GM12865 (cell line): ENCODE data around the gene B4GALT2.

Experiments
- DNase-seq: peaks from one replicate; pipeline ENCODE4 v3.0.0; 2010; ENCODE audit warnings: low read depth
- H3K4me3 ChIP-seq: 2 replicates; pipeline ENCODE4 v1.5.1; 2011; ENCODE audit warnings: mild to moderate bottlenecking, low read depth, low read length, control low read depth
- TF ChIP-seq, protein P1 (sequence below): IDR thresholded peaks from 2 replicates; pipeline ENCODE4 v1.5.1; 2011; ENCODE audit warnings: low read length, control low read depth, low read depth, inconsistent platforms; ENCODE audit not compliant: insufficient read depth; ENCODE audit errors: missing control alignments

Gene B4GALT2

DNA sequence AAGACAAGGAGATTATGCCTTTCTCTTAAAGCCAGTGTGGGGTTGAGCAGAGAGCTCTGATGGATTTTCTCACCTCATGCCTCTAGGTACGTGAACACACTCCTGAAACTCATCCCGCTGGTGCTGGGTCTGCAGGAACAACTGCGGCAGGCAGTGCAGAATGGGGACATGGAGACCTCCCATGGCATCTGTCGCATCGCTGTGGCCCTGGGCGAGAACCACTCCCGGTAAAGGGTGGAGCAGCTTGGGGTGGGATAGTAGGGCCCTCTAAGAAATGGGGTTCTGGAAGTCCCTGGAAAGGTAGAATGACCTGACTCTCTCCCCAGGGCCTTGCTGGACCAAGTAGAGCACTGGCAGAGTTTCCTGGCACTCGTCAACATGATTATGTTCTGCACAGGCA is 22.8 kb upstream of the B4GALT2 start:
- TF ChIP-seq, protein P1, sequence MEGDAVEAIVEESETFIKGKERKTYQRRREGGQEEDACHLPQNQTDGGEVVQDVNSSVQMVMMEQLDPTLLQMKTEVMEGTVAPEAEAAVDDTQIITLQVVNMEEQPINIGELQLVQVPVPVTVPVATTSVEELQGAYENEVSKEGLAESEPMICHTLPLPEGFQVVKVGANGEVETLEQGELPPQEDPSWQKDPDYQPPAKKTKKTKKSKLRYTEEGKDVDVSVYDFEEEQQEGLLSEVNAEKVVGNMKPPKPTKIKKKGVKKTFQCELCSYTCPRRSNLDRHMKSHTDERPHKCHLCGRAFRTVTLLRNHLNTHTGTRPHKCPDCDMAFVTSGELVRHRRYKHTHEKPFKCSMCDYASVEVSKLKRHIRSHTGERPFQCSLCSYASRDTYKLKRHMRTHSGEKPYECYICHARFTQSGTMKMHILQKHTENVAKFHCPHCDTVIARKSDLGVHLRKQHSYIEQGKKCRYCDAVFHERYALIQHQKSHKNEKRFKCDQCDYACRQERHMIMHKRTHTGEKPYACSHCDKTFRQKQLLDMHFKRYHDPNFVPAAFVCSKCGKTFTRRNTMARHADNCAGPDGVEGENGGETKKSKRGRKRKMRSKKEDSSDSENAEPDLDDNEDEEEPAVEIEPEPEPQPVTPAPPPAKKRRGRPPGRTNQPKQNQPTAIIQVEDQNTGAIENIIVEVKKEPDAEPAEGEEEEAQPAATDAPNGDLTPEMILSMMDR = no peak
- H3K4me3 ChIP-seq = no peak overlapping the region
- no peak for DNase-seq

DNA sequence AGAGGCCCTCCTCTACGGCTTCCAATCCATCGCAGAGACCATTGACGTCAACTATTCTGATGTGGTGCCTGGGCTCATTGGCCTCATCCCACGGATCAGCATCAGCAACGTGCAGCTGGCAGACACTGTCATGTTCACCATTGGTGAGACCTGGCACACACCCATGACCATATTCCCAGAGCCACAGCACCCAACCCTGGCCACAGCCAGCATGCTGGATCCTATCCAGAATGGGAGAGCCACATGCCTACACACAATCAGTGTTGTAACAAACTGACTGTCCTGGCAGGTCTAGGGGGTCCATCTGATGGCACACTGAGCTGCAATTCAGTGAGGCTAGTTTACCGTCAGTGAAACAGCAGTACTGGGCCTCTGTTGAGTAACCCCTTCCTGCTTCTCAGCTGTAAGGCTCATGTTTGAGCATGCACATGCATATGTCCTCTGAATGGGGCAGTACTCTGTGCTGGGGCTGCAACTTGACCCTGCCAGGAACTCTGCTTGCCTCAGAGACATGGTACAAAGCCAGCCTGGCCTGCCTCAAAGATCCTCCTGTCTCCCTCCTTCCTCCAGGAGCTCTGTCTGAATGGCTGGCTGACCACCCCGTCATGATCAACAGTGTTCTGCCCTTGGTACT is 21.5 kb upstream of the B4GALT2 start:
- no peak overlapping the region for H3K4me3 ChIP-seq
- DNase-seq = no peak
- TF ChIP-seq, protein P1 = no peak

DNA sequence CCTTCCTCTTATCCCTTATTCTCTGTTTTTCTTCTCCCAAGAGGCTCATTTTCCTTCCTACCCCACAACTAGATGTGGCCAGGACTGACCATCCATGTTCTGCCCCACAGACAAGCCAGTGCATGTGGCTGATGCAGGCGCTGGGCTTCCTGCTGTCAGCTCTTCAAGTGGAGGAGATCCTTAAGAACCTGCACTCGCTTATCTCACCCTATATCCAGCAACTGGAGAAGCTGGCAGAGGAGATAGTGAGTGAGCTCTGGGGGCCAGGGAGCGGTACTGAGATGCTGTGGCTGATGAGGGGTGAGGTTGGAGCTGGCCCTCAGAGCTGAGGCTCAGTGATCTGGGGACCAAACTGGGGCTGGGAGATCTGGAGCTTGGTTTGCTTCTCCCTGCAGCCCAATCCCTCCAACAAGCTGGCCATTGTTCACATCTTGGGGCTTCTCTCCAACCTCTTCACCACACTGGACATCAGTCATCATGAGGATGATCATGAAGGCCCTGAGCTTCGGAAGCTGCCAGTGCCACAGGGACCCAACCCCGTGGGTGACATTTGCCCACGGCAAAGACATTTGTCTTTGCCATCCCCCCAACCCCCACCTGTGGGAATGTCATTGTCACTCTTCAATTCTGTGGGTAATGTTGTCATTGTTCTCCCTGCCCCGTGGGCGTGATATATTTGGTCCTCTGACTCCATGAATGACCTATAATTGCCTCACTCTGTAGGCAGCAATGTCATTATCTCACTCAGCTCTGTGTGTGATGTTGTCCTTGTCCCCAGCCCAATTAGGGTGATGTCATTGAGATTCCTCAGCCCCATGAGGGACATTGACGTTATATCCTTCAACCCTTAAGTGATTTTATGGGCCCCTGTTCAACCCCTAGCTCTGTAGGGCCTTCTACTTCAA is 20.4 kb upstream of the B4GALT2 start:
- TF ChIP-seq, protein P1 = no peak

DNA sequence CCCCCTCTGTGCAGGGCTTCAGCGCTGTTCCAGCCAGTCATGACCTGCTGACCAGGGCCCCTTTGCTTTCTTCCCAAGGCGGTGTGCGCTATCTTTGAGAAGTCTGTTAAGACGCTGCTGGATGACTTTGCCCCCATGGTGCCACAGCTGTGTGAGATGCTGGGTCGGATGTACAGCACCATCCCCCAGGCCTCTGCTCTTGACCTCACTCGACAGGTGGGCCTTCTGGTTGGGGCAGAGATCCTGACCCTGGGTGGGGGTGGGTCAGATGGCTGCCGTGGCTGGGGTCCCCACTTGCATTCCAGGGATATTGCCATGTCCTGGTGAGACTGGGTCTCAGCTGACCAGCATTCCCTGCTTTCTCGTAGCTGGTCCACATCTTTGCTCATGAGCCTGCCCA is 18.2 kb upstream of the B4GALT2 start:
- H3K4me3 ChIP-seq = no peak overlapping the region
- TF ChIP-seq, protein P1 = no peak
- no peak for DNase-seq

More for the DNA sequence above, 20.4 kb upstream of the B4GALT2 start:
- DNase-seq = no peak
- no peak overlapping the region for H3K4me3 ChIP-seq

DNA sequence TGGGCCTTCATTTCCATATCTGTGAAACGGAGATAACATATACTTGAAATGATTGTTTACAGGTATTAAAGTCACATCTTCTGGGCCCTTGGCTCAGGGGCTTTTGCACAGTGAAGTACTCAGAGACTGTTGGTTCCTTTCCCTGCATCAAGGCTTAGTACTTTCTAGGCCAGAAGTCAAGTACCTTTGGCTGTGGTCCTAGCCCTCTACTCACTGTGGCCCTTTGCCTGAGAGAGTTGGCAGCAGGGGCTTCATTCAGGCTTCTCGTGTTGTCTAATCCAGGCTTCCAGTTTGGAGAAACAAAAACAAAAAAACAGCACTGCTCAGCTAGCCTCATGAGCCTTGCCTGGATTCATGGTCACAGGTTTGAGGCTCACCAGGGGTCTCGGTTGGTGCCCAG is 17.3 kb upstream of the B4GALT2 start:
- TF ChIP-seq, protein P1 = no peak
- DNase-seq = no peak

DNA sequence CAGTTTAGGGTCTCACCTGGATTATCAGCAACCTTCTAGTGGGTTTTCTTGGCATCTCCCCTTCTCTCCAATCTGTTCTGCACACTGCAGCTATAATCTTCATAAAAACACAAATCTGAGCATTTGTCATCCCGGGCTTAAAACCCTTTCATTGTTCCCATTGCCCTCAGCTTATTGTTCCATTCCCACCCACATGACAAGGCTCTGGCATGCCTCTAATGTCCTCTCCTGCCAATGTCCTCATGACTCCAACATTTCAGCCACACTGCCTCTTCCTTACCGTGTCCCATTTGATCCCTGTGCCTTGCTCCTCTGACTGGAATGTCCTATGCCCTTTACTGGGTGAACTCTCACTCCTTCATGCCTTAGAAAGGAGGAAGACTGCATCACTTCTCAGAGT is 16.7 kb upstream of the B4GALT2 start:
- no peak for DNase-seq
- no peak overlapping the region for H3K4me3 ChIP-seq
- TF ChIP-seq, protein P1 = no peak

More for the DNA sequence above, 17.3 kb upstream of the B4GALT2 start:
- H3K4me3 ChIP-seq = no peak overlapping the region
